Activated CD4-positive, CD25-positive, alpha-beta regulatory T cell treated with anti-CD3 and anti-CD28 coated beads, Interleukin-2, amount 50 U/mL, for 16 hours (primary cell): ENCODE measurements around the gene LDLRAD2.
"Not testable (repeated sequence)": the region's sequence is repeated elsewhere in the genome, so short reads cannot be mapped to it uniquely, and the experiment has no call there.

Experiments used
- DNase-seq: peaks from one replicate; pipeline ENCODE4 v3.0.0-alpha.2; 2020; ENCODE audit warnings: low read depth, low spot score

The LDLRAD2 gene

DNA sequence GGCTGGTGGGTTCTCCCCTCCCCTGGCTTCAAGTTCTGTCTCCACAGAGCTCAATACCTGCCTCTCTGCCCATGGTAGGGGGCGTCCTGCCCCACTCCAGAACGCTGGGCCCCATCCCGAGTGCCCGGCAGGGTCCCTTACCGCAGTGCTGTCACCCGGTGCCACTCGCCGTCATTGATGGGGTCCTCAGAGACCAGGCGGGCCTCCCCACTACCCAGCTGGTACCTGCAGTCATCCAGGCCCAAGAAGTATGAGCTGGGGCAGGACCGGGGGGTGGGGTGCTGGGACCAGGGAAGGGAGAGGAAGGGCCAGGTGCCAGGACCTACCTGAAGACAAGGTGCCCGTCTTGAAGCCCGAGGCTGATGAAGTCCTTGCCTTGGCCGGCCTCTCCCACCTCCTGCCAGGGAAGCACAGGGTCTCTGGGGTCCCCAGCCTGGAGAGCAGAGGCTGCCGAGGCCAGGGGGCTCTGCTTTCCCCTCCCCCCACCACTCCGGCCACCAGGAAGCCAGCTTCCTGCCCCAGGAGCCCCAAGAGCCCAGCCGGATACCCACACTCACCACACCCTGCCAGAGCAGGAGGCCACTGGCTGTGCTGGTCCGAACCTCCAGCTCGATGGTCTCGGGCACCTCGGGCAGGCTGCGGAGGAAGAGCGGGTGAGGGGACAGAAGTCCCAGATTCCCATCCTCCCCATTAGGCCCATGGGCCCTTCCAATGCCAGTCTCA, 12.1 kb downstream of the LDLRAD2 start:
- DNase-seq: no peak

DNA sequence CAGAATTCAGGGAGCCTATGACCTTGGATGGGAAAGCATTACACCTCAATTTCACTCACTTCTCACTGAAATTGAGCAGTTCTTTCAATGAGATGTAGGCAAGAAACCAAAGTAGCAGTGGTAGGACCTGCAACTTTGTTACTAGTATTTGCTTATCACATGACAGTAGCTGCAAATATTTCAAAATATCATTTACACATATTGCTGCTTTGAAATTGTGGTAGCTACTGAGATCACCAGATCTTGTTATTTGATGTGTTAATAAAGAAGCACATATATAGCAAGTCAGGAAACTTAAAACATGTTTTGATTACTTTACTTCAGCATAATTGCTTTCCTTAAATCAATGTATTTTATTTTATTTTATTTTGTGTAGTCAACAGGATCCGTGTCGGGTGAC, 12.9 kb downstream of the LDLRAD2 start:
- DNase-seq: no peak

- DNase-seq: no peak
Measured at GRCh38 chr1:21825393-21825792, 13.3 kb downstream of the LDLRAD2 start.

- not testable (repeated sequence) for DNase-seq
Measured at GRCh38 chr1:21826694-21827093, 14.6 kb downstream of the LDLRAD2 start.

DNA sequence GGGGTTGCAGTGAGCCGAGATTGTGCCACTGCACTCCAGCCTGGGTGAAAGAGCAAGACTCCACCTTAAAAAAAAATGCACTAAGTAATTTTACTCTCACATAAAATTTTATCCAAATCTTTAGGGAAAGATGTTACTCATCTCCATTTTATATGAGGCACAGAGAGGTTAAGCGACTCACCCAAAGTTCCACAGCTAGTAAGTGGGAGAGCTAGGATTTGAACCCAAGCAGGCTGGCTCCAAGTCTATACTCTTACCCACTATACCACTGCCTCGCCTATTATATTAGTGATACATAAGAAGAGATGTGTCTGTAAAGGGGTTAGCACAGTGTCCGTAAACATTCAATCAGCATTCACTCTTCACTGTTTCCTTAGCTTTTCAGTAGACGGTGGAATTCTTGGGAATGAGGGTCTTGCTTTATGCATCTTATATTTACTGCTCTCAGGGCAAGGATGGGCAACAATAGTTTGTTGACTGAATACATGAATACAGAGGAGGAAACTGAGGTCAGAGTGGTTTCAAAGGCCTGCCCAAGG, 15.1 kb downstream of the LDLRAD2 start:
- no peak for DNase-seq

- DNase-seq: no peak
Measured at GRCh38 chr1:21828075-21828474, 16.0 kb downstream of the LDLRAD2 start.

DNA sequence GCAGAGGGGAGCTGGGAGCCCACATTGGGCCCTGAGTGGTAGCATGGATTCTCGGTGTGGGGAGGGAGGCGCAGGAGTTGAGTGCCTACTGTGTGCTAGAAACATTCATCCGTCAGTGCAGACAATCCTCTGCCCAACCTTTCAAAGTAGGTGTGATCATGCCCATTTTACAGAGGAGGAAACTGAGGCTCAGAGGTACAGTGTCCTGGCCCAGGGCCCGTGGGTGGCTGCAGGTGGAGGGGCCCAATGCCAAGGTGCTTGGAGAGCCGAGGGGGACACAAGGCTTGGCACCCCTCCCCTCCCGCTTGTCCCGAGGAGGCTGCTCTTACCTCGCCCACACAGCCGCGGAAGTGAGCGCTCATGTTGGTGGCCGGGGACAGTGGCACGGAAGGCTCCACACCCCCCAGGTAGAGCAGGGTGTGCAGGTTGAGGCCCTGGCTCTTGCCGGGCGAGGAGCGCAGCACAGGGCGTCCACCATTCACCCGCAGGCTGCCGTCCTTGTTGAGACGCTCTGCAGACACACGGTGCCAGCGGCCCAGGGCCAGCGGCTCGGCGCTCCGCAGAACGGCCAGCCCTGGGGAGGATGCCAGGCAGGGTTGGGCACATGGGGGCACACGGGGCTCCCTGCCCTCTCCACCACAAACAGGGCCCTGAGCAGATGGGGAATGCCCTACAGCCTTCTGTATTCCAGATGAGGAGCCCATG, 16.6 kb downstream of the LDLRAD2 start:
- no peak for DNase-seq

GRCh38 chr1:21829294-21829693, 17.2 kb downstream of the LDLRAD2 start:
- DNase-seq: no peak

GRCh38 chr1:21830792-21831453, 18.9 kb downstream of the LDLRAD2 start:
- DNase-seq: no peak

GRCh38 chr1:21831454-21831970, 19.4 kb downstream of the LDLRAD2 start:
- DNase-seq: no peak

DNA sequence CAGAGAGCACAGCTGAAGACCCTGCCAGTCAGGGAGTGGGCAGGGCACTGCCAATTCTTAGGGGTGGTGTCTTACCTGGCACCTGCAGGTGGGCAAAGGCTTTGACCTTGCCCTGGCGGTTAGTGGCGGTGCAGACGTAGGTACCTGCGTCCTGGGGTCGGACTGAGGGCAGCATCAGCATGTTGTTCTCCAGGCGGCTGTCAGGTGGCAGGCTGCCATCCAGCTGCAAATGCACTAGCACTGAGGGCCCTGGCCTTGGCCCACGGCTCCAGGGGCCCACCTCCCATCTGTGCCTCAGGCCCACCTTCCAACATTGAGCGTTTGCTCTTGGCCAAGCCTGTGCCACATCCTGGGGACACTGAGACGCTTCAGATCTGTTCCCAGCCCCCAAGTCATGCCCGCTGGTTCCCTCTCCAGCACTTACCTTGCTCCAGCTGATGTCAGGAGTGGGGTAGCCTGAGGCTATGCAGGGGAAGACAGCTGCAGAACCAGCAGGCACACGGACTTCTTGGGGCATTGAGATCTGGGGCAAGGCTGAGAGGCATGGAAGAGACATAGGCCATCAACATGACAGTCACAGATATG, 21.4 kb downstream of the LDLRAD2 start:
- no peak for DNase-seq

DNA sequence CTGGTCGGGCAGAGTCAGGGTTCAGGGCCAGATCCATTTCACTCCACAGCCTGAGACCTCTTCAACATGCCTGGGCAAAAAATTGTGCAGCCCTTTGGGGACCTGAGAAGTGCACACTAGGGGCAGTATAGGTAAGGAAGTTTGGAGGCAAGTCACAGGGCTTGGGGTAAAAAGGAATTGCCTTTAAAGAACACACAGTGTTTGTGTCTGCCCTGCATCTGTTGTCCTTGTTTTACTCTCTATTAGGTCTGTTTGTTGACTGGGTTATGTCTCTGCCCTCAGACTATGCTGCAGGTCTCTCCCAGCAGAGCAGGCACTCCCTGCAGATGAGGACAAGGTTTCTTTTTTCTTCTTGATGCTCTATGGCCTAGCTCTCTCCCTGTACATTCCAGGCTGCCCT, 22.0 kb downstream of the LDLRAD2 start:
- no peak for DNase-seq

DNA sequence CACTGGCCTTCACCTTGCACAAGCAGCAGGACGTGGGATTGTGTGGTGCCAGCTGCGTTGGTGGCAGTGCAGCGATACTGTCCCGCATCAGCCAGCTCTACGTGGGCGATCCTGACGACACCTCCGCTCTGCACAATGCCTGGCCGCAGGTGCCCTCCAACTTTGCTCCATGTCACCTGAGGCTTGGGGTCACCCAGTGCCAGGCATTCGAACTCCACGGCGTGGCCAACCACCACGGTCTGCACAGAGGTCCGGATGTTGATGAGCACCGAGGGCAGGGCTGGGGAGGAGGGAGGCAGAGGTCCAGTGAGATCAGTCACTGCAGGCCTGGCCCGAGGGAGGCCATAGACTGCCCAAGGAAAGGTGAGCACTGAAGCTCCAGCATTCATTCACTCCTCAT, 22.6 kb downstream of the LDLRAD2 start:
- DNase-seq: no peak

- no peak for DNase-seq
Measured at GRCh38 chr1:21836010-21836409, 23.9 kb downstream of the LDLRAD2 start.

DNA sequence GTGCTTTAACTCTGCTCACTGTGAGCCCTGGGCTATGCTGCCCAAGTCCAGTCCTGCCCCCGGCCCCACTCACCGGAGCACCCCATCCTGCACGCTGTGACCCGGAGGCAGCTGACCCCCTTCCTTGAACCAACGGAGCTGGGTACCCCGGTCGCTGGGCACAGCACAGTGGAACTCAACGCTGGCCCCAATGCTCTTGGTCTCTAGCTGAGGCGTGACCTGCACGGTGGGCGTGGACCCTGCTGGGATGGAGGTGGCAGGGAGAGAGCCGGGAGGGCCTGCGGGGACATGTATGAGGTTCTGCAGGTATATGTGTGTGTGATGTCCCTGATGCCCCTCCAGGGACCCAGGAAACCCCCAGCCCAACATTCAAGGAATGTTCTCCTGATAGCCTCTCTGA, 24.7 kb downstream of the LDLRAD2 start:
- DNase-seq: no peak

DNA sequence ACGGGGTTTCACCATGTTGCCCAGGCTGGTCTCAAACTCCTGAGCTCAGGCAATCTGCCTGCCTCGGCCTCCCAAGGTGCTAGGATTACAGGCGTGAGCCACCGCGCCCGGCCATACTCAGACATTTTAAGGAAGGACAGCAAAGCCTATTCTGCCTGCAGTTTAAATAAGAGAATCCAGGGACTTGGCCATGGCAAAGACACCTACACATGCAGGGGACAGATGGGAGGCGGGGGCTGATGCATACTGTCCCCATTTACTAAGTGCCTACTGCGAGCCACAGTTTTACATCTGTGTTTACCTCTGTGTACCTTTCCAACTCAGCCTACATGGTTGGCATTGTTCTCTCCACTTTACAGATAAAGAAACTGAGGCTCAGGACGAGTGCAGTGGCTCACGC, 25.4 kb downstream of the LDLRAD2 start:
- no peak for DNase-seq

GRCh38 chr1:21838359-21839157, 26.5 kb downstream of the LDLRAD2 start:
- no peak for DNase-seq

DNA sequence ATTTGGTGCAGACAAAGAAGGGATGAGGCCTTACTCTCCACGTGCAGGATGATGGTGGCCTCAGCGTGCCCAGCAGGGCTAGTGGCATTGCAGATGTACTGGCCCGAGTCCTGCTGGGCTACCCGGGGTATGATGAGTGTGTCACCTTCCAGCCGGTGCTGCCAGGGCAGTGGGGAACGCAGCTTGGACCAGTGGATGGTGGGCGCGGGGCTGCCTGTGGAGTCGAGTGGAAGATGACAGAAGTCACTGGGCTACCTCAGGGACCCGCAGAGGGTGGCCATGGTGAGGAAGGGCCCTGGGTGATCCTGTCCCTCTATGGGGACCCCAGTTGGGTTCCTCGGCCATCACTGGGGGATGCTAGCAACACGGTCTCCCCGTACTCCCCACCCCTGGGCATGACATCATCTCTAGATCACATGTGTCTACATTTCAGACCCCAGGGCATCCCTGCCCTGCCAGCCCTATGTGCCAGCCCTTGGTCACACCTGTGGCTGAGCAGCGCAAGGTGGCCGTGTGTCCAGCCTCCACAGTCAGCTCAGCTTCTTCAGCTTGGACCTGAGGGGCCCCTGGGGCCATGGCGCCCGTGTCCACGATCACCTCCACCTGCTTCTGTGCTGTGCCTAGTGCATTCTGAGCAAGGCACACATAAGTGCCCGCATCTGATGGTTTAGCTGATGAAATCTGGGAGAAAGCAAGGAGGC, 27.4 kb downstream of the LDLRAD2 start:
- DNase-seq: no peak

- no peak for DNase-seq
Measured at GRCh38 chr1:21840981-21841380, 28.9 kb downstream of the LDLRAD2 start.

DNA sequence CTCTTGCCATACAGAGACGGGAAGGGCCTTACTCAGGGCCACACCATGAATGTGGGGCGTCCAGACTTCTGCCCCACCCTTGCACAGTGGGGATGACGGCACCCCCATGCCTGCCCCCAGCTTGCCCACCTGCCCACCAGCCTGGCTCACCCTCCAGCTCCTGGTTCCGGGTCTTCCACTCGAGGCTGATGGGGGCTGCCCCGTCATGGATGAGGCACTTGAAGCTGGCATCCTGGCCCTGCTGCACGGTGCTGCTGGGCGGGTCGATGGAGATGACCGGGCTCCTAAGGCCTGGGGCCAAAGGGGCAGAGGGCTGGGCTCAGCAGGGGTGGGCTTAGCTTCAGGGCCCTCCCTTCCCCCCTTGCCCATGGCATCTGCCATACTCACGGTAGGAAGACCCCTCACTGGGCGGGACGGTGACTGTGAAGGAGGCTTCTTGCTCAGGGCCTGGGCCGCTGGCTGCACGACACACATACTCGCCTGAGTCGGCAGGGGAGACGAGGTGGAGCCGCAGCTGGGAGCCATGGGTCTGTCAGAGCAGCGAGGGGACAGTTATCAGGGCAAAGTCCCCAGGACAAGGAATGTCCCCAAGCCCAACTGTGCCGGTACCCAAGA, 29.9 kb downstream of the LDLRAD2 start:
- DNase-seq: no peak
